Left lung (tissue), 10 donors: Measurements from ENCODE around the gene SHISA6. TPM values are rescaled to one million over a fixed set of nuclear protein-coding genes. Genes with fewer than 3 reads are reported as not detected.
"Not testable (repeated sequence)": the region's sequence is repeated elsewhere in the genome, so short reads cannot be mapped to it uniquely, and the experiment has no call there.

Experiments used
- ATAC-seq: fragments of 200-7000 bp; cut with Tn5 transposase; one replicate; pipeline ENCODE4 v1.9.1; 2020; ENCODE audit warnings: moderate library complexity
- DNase-seq, 4 donors: peaks; one replicate each; pipeline ENCODE4 v3.0.0-alpha.2; 2013 to 2020
- H3K27ac ChIP-seq, 2 donors: fragments of 200-600 bp; sonication (generic) in 1 of 2; one replicate each; pipeline versions ENCODE4 v1.5.0 to v1.8.0; 2020 to 2021
- H3K27me3 ChIP-seq, 2 donors: fragments of 200-600 bp; sonication (generic) in 1 of 2; one replicate each; pipeline versions ENCODE4 v1.5.0 to v1.8.0; 2020 to 2021
- H3K36me3 ChIP-seq, 2 donors: fragments of 200-600 bp; sonication (generic) in 1 of 2; one replicate each; pipeline versions ENCODE4 v1.5.0 to v1.8.0; 2020 to 2021
- H3K4me1 ChIP-seq, 2 donors: fragments of 200-600 bp; one replicate each; pipeline ENCODE4 v1.8.0; 2021
- H3K4me3 ChIP-seq, 2 donors: fragments of 200-600 bp; sonication (generic) in 1 of 2; one replicate each; pipeline versions ENCODE4 v1.5.0 to v1.8.0; 2020 to 2021; ENCODE audit warnings: mild to moderate bottlenecking in 1 of 2
- H3K9me3 ChIP-seq, 2 donors: fragments of 200-600 bp; sonication (generic) in 1 of 2; one replicate each; pipeline versions ENCODE4 v1.5.0 to v1.8.0; 2020 to 2021
- CTCF ChIP-seq, 2 donors: fragments of 200-600 bp; sonication (generic) in 1 of 2; IDR thresholded peaks; one replicate each; pipeline versions ENCODE4 v1.5.0 to v1.8.0; 2021; ENCODE audit warnings: antibody characterized with exemption in 2 of 2
- intact Hi-C, 2 donors: fragments of 100-400 bp; cut with DNase I; formaldehyde crosslinking; loops; one replicate each; pipeline versions ENCODE4 v1.11.2 to v1.14.2; 2022
- polyA plus RNA-seq, 6 donors: library from polyadenylated mRNA; unstranded; fragments of 120-200 nt; gene quantifications; one replicate each; pipeline ENCODE4 v1.2.1, GENCODE V29; 2013; ENCODE audit not compliant: insufficient read length in 6 of 6
- total RNA-seq, 2 donors: library from RNA; stranded (reverse); fragmentation: NEBNext Ultra II Directional; extraction: Animal tissue kit (Norgen Biotek cat#: 25700); gene quantifications; one replicate each; pipeline ENCODE4 v1.2.1, GENCODE V29; 2021
- donor health status: DM: no; HTN: yes; CAD: no.
- donor health status: DM: no; HTN: no; CAD: no.

Gene SHISA6
- total and polyA plus RNA-seq, 8 donors, result 0.06 to 0.38 (median 0.19) TPM; not detected in 1

DNA sequence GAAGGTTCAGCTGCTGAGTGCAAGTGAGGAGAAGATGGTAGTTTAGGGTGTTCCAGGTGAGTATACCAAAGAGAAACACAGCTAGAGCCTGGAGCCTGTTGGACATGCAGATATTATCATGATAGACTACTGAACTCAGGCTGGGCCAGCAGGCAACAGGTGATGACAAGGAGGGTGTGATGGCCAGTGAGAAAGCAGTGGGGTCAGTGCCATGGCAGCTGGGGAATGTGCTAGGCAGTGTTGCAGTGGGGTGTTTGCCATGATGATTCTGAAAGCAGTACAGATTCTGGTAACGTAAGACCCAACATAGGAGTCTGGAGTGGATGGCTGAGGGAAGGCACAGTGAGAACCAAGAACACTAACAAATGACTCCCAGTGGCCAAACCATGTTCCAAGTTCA is 57.4 kb downstream of the SHISA6 start:
- H3K4me1 ChIP-seq, result no peaks in the 10 kb centered on the region

DNA sequence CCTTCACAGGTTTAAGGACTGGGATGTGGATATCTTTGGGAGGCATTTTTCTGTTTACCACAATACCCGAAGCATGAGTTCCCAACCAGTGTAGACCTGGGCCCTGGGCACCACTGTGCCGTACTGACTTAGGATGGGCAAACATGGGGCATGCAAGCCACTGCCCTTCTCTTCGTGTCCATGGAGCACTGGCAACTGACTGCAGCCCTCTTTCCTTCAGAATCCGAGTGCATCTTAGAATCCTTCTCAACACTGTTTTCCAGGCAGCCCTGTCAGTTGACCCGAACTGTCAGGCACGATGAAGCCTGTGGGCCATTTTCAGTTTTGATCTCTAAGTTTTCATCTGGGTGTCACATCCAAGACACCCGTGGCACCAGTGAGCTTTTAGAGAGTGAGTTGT is 59.2 kb downstream of the SHISA6 start:
- H3K27ac ChIP-seq, result no peak overlapping the region
- ATAC-seq (no peak), DNase-seq (no peak)
- H3K27me3 ChIP-seq, result no peaks in the 10 kb centered on the region
- no peaks in the 10 kb centered on the region for H3K9me3 ChIP-seq
- no peaks in the 10 kb centered on the region for H3K4me1 ChIP-seq
- intact Hi-C loops, result no loop called here
- no peak for TF ChIP-seq CTCF (IDR thresholded peaks at IDR 0.05)
- no peaks in the 10 kb centered on the region for H3K36me3 ChIP-seq
- no peak overlapping the region for H3K4me3 ChIP-seq

More for the DNA sequence above, 57.4 kb downstream of the SHISA6 start:
- TF ChIP-seq CTCF (IDR thresholded peaks at IDR 0.05), result no peak
- Histone ChIP-seq H3K36me3 (no peaks in the 10 kb centered on the region), H3K27ac (no peak overlapping the region), H3K9me3 (no peaks in the 10 kb centered on the region), H3K4me3 (no peak overlapping the region), H3K27me3 (no peaks in the 10 kb centered on the region)
- DNase-seq (no peak), ATAC-seq (no peak)
- intact Hi-C loops, result no loop called here

DNA sequence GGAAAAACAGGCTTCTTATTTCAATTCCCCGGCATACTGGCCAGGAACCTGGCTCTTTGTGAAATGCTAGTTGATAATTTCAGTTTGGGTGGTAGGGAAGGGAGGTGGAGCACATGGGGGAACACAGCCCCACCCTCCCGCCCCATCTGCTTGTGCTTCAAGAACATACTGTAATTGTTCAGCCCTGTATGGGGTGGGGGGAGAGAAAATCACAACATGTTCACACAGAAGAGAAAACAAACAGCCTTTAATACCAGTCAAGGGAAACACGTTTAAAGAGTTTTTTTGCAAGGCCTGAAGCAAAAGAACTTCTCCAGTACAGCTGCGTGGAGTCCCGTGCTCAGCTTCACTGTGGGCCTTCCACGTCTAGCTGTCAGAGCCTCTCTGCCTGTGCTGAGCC is 59.7 kb downstream of the SHISA6 start:
- no peak for DNase-seq
- Histone ChIP-seq H3K36me3 (no peaks in the 10 kb centered on the region), H3K4me3 (no peak overlapping the region), H3K27ac (no peak overlapping the region), H3K4me1 (no peaks in the 10 kb centered on the region), H3K27me3 (no peaks in the 10 kb centered on the region), H3K9me3 (no peaks in the 10 kb centered on the region)
- TF ChIP-seq CTCF (IDR thresholded peaks at IDR 0.05), result no peak
- ATAC-seq, result no peak
- intact Hi-C loops, result no loop called here

- H3K9me3 ChIP-seq, H3K4me1 ChIP-seq, H3K27ac ChIP-seq, ATAC-seq, H3K4me3 ChIP-seq, DNase-seq, H3K36me3 ChIP-seq, intact Hi-C loops, H3K27me3 ChIP-seq: not testable (repeated sequence)
Measured at GRCh38 chr17:11301874-11302273, 60.9 kb downstream of the SHISA6 start.

DNA sequence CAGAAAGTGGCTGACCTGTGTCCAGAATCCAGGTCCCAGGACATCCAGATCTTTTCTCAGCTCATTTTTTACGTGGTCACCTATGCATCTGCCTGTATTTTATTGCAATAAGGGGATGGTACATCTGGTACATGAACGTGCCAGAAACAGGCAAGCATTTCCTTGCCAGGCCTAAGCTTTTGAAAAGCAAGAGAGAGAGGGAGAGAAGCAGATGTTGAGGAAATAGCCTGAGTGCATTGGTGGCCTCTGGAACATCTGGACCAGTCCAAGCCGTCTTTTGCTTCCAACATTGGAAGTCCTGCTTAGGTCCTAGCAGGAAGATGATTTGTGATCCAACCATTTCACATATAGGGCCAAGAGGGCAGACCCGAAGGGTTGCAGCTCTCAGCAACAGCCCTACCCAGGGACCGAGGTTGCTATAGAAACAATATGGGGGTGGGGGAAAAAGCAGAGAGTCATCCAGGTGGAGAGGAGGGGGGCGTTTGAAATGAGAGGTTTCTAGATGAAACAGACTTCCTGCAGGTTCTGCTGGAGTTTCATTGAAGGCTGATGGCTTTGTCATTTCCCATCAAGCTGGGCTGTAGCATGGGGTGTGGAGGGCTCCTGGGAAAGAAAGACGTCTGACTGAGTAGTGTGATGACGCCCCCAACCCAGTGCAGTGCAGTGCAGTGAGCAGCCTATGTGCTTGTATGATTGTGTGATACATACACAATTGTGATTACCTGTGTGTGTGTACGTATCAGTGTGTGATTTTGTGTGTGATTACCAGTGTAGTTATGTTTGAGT is 61.6 kb downstream of the SHISA6 start:
- Histone ChIP-seq H3K36me3 (no peaks in the 10 kb centered on the region), H3K27ac (no peak overlapping the region), H3K9me3 (no peaks in the 10 kb centered on the region), H3K4me3 (no peak overlapping the region), H3K4me1 (no peaks in the 10 kb centered on the region), H3K27me3 (no peaks in the 10 kb centered on the region)
- TF ChIP-seq CTCF (IDR thresholded peaks at IDR 0.05), result no peak
- DNase-seq, result no peak
- intact Hi-C loops, result no loop called here
- no peak for ATAC-seq
